SK-N-MC (cell line): Measurements from ENCODE around the gene RIMBP2.

Experiments used
- EZH2 ChIP-seq: fragments of 200-600 bp; sonication (generic); IDR thresholded peaks from one replicate; pipeline ENCODE4 v1.6.1; 2017; ENCODE audit warnings: antibody characterized with exemption
- FOXP2 ChIP-seq: optimal IDR thresholded peaks from 2 replicates; pipeline ENCODE3; 2011; ENCODE audit warnings: mild to moderate bottlenecking, moderate library complexity; ENCODE audit not compliant: insufficient read depth; ENCODE audit errors: extremely low read length, control extremely low read depth
- POLR2AphosphoS5 ChIP-seq: IDR thresholded peaks from 2 replicates; pipeline ENCODE4 v1.6.1; 2012; ENCODE audit warnings: mild to moderate bottlenecking, low read depth, low read length, borderline replicate concordance

- TF ChIP-seq EZH2, result no peak
- TF ChIP-seq POLR2AphosphoS5, result no peak
- TF ChIP-seq FOXP2, result no peak
Measured at GRCh38 chr12:130615861-130616345, 100.2 kb downstream of the RIMBP2 start.
